GM12891 (cell line): ENCODE data around the gene C12orf50.
A peak's percentile ranks its signal among the peaks of the same experiment; 100 is the strongest.
"Not testable (repeated sequence)": the region's sequence is repeated elsewhere in the genome, so short reads cannot be mapped to it uniquely, and the experiment has no call there.

ENCODE experiments used
- DNase-seq: peaks from one replicate; pipeline ENCODE4 v3.0.0; 2011; ENCODE audit warnings: low spot score; ENCODE audit not compliant: insufficient read length
- FAIRE-seq: peaks from 2 replicates; lab custom pipeline; 2011; peaks lifted over from hg19 to GRCh38; lab: Jason Lieb, UNC
- PAX5 ChIP-seq: IDR thresholded peaks from 2 replicates; pipeline ENCODE4 v1.6.1; 2011; ENCODE audit warnings: low read length, moderate library complexity, mild to moderate bottlenecking; ENCODE audit not compliant: insufficient read depth, severe bottlenecking
- POLR2A ChIP-seq: IDR thresholded peaks from 2 replicates; pipeline ENCODE4 v1.6.1; 2011; ENCODE audit warnings: low read depth, low read length, control low read depth
- POLR2AphosphoS5 ChIP-seq: IDR thresholded peaks from 2 replicates; pipeline ENCODE4 v1.6.1; 2011; ENCODE audit warnings: low read depth, low read length, control low read depth
- POU2F2 ChIP-seq: IDR thresholded peaks from 2 replicates; pipeline ENCODE4 v1.6.1; 2011; ENCODE audit warnings: low read depth, mild to moderate bottlenecking, control low read depth, low read length, moderate library complexity
- SPI1 ChIP-seq: IDR thresholded peaks from 2 replicates; pipeline ENCODE4 v1.6.1; 2011; ENCODE audit warnings: low read depth, low read length, control low read depth
- TAF1 ChIP-seq: IDR thresholded peaks from 2 replicates; pipeline ENCODE4 v1.6.1; 2011; ENCODE audit warnings: low read depth, low read length, control low read depth

C12orf50 gene

DNA sequence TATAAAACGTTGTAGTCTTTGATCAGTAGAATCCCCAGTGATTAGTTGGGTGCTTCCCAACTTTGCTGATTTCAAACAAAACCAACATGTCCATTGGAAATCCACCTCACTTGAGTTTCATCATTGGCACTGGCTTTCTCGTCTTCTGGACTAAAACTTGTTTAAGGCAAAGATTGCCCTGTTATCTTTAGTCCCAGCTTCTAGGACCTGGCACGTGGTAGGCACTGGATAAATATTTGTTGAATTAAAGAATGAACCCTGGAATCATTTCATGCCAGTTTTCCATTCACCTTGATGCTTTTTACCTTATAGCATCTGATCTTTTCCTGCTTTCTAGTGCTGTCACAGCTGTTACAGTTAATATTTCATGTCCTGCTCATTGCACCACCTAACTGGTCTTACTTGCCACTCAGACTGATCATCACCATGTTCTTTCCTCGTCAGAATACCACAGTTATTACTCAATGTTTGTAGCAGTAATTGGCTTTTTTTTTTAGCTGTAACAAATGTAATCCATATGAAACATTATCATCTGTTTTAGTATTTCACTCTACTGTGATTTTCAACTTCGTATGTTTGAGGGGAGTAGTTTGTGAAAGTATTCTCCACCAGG is 7.3 kb upstream of the C12orf50 start:
- DNase-seq (no peak), FAIRE-seq (peak; percentile 80)
- TF ChIP-seq POLR2A, result no peak
- TF ChIP-seq POU2F2, result no peak
- no peak for TF ChIP-seq PAX5
- no peak for TF ChIP-seq TAF1
- TF ChIP-seq POLR2AphosphoS5, result no peak
- no peak for TF ChIP-seq SPI1

GRCh38 chr12:88035907-88036289 is 6.7 kb upstream of the C12orf50 start:
- FAIRE-seq (no peak), DNase-seq (peak; percentile 2)
- TF ChIP-seq TAF1 (no peak), SPI1 (no peak), PAX5 (no peak), POLR2A (no peak), POLR2AphosphoS5 (no peak), POU2F2 (no peak)

DNA sequence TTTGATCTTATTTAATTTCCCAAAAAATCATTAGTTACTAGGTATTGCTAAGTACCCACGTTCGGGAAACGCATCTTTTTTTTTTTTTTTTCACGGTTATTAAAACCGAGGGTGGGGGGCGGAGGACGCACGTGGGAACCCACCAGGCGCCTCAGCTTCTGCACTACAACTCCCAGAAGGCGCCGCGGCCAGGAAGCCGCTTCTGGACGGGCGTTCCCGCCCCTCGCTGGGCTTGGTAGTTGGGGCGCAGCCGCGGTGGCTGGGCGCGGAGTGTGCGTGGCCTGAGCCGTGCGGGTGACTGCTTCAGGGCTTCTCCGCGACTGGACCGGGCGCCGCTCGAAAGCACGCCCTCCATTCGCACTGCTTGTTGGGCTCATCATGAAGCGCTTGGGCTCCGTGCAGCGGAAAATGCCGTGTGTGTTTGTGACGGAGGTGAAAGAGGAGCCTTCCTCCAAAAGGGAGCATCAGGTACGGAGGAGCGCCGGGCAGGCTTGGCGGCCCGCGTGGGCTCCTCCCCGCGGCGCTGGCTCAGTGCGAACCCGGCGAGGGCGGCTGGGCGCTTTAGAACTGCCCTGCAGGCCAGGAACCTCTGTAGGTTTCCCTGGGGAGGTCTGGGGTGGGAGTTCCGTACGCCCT is 6.2 kb upstream of the C12orf50 start:
- TF ChIP-seq POLR2AphosphoS5 (peak; percentile 76), TAF1 (peak; percentile 43; the same call in 1 of the 2 replicates), POLR2A (peak; percentile 84), POU2F2 (0 out of 2 replicates have a peak, but pooled peaks have one; percentile 48), SPI1 (no peak), PAX5 (peak; percentile 8)
- DNase-seq, result peak; percentile 67
- FAIRE-seq, result peak; percentile 97

DNA sequence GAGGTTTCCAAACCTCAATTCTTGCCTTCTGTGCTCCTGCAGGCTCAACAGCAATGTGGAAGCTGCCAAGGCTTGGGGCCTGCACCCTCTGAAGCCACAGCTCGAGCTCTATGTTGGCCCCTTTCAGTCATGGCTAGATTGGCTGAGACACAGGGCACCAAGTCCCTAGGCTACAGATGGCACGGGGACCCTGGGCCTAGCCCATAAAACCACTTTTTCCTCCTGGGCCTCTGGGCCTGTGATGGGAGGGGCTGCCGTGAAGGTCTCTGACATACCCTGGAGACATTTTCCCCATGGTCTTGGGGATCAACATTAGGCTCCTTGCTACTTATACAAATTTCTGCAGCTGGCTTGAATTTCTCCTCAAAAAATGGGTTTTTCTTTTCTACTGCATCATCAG is 2.0 kb upstream of the C12orf50 start:
- not testable (repeated sequence) for FAIRE-seq, DNase-seq

DNA sequence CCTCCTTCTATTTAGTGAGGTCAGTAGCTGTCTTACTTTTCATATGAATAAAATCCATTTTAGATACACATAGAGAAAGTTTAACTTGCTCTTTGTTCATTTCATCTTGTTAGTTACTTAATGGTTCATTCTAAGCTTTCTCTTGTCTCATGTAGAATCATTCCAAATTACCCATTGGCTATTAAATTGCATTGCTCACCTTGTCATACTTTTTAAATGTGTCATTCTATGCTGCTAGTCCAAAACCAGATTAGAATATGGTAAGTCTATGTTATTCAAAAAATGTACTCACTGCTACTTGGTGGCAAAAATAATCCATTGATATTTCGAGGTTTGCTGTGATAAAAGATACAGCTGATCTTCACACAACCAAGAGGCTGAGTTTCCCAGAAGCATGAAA is 3.0 kb downstream of the C12orf50 start:
- no peak for TF ChIP-seq PAX5
- TF ChIP-seq SPI1, result no peak
- TF ChIP-seq POU2F2, result no peak
- no peak for TF ChIP-seq TAF1
- TF ChIP-seq POLR2A, result no peak
- TF ChIP-seq POLR2AphosphoS5, result no peak
- no peak for DNase-seq
- no peak for FAIRE-seq

- FAIRE-seq (no peak), DNase-seq (no peak)
- TF ChIP-seq POU2F2 (no peak), POLR2A (no peak), POLR2AphosphoS5 (no peak), TAF1 (no peak), SPI1 (no peak), PAX5 (no peak)
These were observed 11.2 kb downstream of the C12orf50 start for GRCh38 chr12:88017964-88018363.

GRCh38 chr12:88015825-88016224 is 13.4 kb downstream of the C12orf50 start:
- no peak for FAIRE-seq
- TF ChIP-seq POU2F2 (no peak), PAX5 (no peak), TAF1 (no peak)
- DNase-seq, result no peak

GRCh38 chr12:88011755-88012154 is 17.4 kb downstream of the C12orf50 start:
- FAIRE-seq, result no peak
- DNase-seq, result no peak
- no peak for TF ChIP-seq POU2F2
- TF ChIP-seq PAX5, result no peak
- TF ChIP-seq POLR2AphosphoS5, result no peak
- no peak for TF ChIP-seq POLR2A
- no peak for TF ChIP-seq TAF1
- TF ChIP-seq SPI1, result no peak

DNA sequence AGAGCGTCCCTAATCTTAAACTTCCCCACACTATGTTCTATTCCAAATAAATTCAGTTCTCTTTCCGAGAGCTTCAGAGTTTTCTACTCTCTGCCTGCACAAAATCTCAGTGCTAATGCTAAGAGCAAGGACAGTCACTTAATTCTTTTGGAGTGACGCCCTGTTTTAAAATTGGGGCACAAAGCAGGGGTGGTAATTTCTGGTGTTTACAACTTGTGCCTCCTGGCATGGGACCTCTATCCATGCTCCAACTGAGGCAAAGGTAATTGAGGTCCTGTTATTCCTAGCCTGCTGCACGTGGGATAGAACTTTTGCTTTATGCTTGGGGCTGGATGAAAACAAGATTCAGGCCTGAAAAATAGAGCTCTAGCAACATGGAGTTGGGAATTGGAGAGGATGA is 22.9 kb downstream of the C12orf50 start:
- DNase-seq, result no peak
- no peak for FAIRE-seq
- no peak for TF ChIP-seq TAF1
- TF ChIP-seq SPI1, result no peak
- no peak for TF ChIP-seq POU2F2
- TF ChIP-seq PAX5, result no peak

DNA sequence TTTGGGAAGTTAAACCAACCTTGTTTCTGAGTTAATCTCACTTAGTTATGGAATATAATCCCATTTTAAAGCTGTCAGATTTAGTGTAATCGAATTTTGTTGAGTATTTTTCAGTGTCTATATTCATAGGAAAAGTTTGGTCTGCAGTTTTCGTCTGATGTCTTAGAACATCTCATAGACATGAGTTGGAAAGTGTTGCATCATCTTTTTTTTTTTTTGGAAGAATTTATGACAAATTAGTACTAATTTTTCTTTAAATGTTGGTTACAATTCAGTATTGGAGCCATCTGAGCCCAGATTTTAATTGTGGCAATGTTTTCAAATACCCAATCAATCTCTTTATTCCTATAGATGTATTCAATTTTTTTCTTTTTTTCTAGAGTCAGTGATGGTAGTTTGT is 27.9 kb downstream of the C12orf50 start:
- TF ChIP-seq TAF1 (no peak), POU2F2 (no peak), POLR2AphosphoS5 (no peak), PAX5 (no peak), POLR2A (no peak), SPI1 (no peak)
- DNase-seq (no peak), FAIRE-seq (no peak)
